Fibroblast of the aortic adventitia (primary cell): Measurements from ENCODE around the gene SNCB. TPM values are rescaled to one million over a fixed set of nuclear protein-coding genes. Genes with fewer than 3 reads are reported as not detected.

Experiments used
- DNase-seq: peaks from one replicate; pipeline ENCODE4 v3.0.0-alpha.2; 2010; ENCODE audit warnings: low read depth
- H3K4me3 ChIP-seq: 2 replicates; pipeline ENCODE4 v1.5.1; 2011; ENCODE audit warnings: low read depth, mild to moderate bottlenecking, control low read depth, low read length, moderate library complexity
- CTCF ChIP-seq: IDR thresholded peaks from 2 replicates; pipeline ENCODE4 v1.5.1; 2011; ENCODE audit warnings: mild to moderate bottlenecking, low read length, control low read depth, inconsistent platforms; ENCODE audit not compliant: insufficient read depth
- total RNA-seq: library from RNA; depleted of rRNA; stranded (reverse); fragments of >200 nt; gene quantifications from 2 replicates; pipeline ENCODE4 v1.2.3, GENCODE V29; 2012; ENCODE audit warnings: low replicate concordance

The SNCB gene
- total RNA-seq, 1 donor = not detected

- H3K4me3 ChIP-seq = no peak overlapping the region
- TF ChIP-seq CTCF = no peak
- DNase-seq = no peak
Measured at GRCh38 chr5:176639208-176639607, 8.9 kb upstream of the SNCB start.

- H3K4me3 ChIP-seq = no peak overlapping the region
- no peak for DNase-seq
- TF ChIP-seq CTCF = no peak
Measured at GRCh38 chr5:176638437-176638836, 8.1 kb upstream of the SNCB start.

GRCh38 chr5:176637556-176637955, 7.2 kb upstream of the SNCB start:
- no peak overlapping the region for H3K4me3 ChIP-seq
- no peak for TF ChIP-seq CTCF
- no peak for DNase-seq

- no peak for TF ChIP-seq CTCF
- DNase-seq = peak; percentile 31
- H3K4me3 ChIP-seq = no peak overlapping the region
Measured at GRCh38 chr5:176636426-176636825, 6.1 kb upstream of the SNCB start.

GRCh38 chr5:176633598-176633997, 3.3 kb upstream of the SNCB start:
- no peak for TF ChIP-seq CTCF
- DNase-seq = no peak
- no peak overlapping the region for H3K4me3 ChIP-seq

GRCh38 chr5:176632745-176633144, 2.4 kb upstream of the SNCB start:
- no peak for DNase-seq
- H3K4me3 ChIP-seq = no peak overlapping the region
- TF ChIP-seq CTCF = no peak
